ENCODE results near the gene ARSB.

DNA sequence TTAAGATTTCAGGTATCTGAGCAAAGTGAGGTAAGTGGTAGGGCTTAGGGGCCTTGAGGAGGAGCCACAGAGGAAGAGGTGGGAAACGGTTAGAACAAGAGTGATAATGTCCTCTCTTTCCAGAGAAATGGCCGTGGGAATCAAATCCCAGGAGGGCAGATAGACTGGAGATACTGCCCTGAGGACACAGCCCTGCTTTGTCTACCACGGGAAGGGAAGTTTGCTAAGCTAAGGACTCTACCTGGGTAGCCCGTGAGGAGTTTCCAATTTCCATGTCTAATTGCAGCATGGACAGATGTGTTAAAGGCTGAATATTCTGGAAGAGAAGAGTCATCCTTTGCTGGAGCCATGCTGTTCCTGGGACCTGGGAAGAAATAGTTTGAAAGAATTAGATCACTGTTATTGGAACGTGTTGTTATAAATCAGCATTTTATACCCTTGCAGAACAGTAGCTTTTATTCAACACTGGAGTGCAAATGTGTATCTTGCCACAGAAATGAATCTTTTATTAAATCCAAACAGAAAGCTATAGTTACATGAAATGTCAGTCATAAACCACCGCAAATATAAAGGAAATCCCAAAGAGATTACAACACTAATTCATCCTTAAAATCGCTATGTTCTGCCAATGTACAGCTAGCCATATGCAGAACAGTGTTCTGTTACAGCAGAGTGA, 203.4 kb downstream of the ARSB start:
- TF ChIP-seq, protein P1, sequence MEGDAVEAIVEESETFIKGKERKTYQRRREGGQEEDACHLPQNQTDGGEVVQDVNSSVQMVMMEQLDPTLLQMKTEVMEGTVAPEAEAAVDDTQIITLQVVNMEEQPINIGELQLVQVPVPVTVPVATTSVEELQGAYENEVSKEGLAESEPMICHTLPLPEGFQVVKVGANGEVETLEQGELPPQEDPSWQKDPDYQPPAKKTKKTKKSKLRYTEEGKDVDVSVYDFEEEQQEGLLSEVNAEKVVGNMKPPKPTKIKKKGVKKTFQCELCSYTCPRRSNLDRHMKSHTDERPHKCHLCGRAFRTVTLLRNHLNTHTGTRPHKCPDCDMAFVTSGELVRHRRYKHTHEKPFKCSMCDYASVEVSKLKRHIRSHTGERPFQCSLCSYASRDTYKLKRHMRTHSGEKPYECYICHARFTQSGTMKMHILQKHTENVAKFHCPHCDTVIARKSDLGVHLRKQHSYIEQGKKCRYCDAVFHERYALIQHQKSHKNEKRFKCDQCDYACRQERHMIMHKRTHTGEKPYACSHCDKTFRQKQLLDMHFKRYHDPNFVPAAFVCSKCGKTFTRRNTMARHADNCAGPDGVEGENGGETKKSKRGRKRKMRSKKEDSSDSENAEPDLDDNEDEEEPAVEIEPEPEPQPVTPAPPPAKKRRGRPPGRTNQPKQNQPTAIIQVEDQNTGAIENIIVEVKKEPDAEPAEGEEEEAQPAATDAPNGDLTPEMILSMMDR (IDR thresholded peaks at IDR 0.05) = no peak
- TF ChIP-seq EP300 (IDR thresholded peaks at IDR 0.05; ENCODE audit: low read depth) (no peak), POLR2AphosphoS5 (IDR thresholded peaks at IDR 0.05) (no peak), POLR2A (IDR thresholded peaks at IDR 0.05) (no peak)

Measured in transverse colon (tissue), 4 donors.